Kidney epithelial cell (primary cell): ENCODE measurements around the gene CCNG2. TPM values are rescaled to one million over a fixed set of nuclear protein-coding genes. Genes with fewer than 3 reads are reported as not detected.

Experiments
- DNase-seq: peaks from one replicate; pipeline ENCODE4 v3.0.0-alpha.2; 2010; ENCODE audit warnings: low read depth
- H3K27me3 ChIP-seq: 2 replicates; pipeline ENCODE4 v1.6.0; 2011; ENCODE audit warnings: low read length; ENCODE audit not compliant: control insufficient read depth, insufficient read depth
- H3K36me3 ChIP-seq: 2 replicates; pipeline ENCODE4 v1.5.1; 2011; ENCODE audit warnings: low read length; ENCODE audit not compliant: control insufficient read depth, insufficient read depth
- H3K4me3 ChIP-seq: 2 replicates; pipeline ENCODE4 v1.5.1; 2011; ENCODE audit warnings: low read depth, mild to moderate bottlenecking, control low read depth, low read length
- CTCF ChIP-seq: IDR thresholded peaks from 2 replicates; pipeline ENCODE4 v1.5.1; 2011; ENCODE audit warnings: mild to moderate bottlenecking, moderate library complexity, low read length, control low read depth, inconsistent platforms; ENCODE audit not compliant: insufficient read depth, poor library complexity, severe bottlenecking
- total RNA-seq: library from RNA; depleted of rRNA; stranded (reverse); fragments of >200 nt; gene quantifications from 2 replicates; pipeline ENCODE4 v1.2.3, GENCODE V29; 2015

The CCNG2 gene
- total RNA-seq, 1 donor from 2014 or later, result 27.1 TPM

GRCh38 chr4:77189412-77189811, 32.4 kb downstream of the CCNG2 start:
- H3K27me3 ChIP-seq, result no peaks in the 10 kb centered on the region
- H3K4me3 ChIP-seq, result no peak overlapping the region
- no peak for DNase-seq
- no peak for TF ChIP-seq CTCF
- no peaks in the 10 kb centered on the region for H3K36me3 ChIP-seq

- H3K4me3 ChIP-seq, result no peak overlapping the region
- no peaks in the 10 kb centered on the region for H3K36me3 ChIP-seq
- peak; percentile 16 for DNase-seq
- no peak for TF ChIP-seq CTCF
- H3K27me3 ChIP-seq, result no peaks in the 10 kb centered on the region
Measured at GRCh38 chr4:77190053-77190452, 33.0 kb downstream of the CCNG2 start.

- H3K27me3 ChIP-seq, result no peaks in the 10 kb centered on the region
- no peaks in the 10 kb centered on the region for H3K36me3 ChIP-seq
- DNase-seq, result no peak
- TF ChIP-seq CTCF, result no peak
- no peak overlapping the region for H3K4me3 ChIP-seq
Measured at GRCh38 chr4:77193046-77193445, 36.0 kb downstream of the CCNG2 start.

DNA sequence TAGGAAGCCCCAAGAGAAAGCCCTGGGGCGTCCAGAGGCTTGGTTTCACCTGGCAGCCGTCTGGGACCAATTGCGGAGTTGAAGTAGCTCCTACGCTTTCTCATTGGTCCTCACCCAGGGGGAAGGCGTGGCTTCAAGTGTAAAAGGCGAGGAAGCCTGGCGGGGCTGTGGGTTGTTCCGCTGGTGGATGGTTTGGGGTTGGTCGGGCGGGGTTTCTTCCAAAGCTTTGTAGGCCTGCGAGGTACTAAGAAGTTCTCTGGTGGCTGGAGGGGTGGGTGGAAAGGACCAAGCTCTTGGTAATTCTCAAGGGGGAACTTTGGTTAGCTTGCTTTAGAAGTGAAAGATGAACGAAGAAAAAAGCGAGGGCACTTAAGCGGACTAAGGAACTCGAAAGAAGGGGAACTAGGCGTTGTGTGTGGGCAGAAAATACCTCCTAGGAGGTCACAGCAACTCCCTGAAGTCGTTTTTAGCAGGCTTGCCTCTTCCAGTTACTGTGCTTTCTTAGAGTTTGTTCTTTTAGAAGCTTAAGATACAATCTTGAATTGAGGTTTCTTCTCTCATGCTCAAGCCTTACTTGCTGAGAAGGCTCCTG, 36.6 kb downstream of the CCNG2 start:
- H3K27me3 ChIP-seq, result no peaks in the 10 kb centered on the region
- no peak for TF ChIP-seq CTCF

DNA sequence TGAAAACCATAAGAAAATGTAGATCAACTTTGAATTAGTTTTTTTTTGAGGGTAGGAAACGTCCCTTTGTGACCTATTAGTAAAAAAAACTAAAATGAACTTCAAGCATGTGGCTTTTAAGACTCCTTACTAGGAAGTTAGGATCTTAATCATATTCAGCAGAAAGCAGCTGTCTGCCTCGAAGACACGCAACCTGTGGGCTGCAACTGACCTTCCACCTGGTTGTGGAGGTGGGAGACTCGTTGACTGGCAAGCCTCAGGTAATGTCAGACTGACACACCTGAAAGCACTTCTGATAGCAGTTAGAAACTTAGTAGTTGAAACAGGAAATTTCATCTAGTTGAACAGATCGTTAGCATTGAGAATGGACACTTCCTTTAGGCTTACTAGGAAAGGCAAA, 37.4 kb downstream of the CCNG2 start:
- TF ChIP-seq CTCF, result no peak
- H3K27me3 ChIP-seq, result no peaks in the 10 kb centered on the region

More for the DNA sequence above, 36.6 kb downstream of the CCNG2 start:
- H3K4me3 ChIP-seq, result no peak overlapping the region
- H3K36me3 ChIP-seq, result no peaks in the 10 kb centered on the region
- DNase-seq, result no peak

GRCh38 chr4:77194989-77195388, 38.0 kb downstream of the CCNG2 start:
- Histone ChIP-seq H3K4me3 (no peak overlapping the region), H3K36me3 (no peaks in the 10 kb centered on the region), H3K27me3 (no peaks in the 10 kb centered on the region)
- no peak for DNase-seq
- no peak for TF ChIP-seq CTCF

More for the DNA sequence above, 37.4 kb downstream of the CCNG2 start:
- DNase-seq, result no peak
- Histone ChIP-seq H3K4me3 (no peak overlapping the region), H3K36me3 (no peaks in the 10 kb centered on the region)
